Measurements from ENCODE around the gene BEST1.
"Not testable (repeated sequence)": the region's sequence is repeated elsewhere in the genome, so short reads cannot be mapped to it uniquely, and the experiment has no call there.

The BEST1 gene

DNA sequence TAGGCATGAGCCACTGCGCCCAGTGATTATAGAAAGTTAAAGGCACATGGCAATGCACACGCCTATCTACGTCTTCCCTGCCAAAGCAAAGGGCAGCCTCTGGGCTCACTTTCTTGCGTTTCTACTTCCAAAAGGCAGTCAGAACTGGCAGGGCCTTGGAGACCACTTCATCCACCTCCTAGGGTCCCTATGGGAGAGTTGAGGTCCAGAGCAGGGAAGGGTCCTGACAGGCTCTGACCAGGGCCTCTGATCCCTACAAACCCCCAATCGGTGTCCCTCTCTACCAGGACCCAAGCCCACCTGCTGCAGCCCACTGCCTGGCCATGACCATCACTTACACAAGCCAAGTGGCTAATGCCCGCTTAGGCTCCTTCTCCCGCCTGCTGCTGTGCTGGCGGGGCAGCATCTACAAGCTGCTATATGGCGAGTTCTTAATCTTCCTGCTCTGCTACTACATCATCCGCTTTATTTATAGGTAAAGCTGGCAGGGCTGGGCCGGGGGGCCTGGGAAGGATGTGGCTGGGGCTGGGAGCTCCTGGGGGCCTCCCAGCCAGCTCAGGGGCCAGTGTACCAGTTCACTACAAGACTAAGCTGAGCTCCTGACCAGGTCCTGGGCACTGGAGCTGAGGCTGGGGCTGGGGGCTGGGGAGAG, 1.5 kb downstream of the BEST1 start:
- H3K27ac ChIP-seq, result no peak overlapping the region
- TF ChIP-seq, protein P1, sequence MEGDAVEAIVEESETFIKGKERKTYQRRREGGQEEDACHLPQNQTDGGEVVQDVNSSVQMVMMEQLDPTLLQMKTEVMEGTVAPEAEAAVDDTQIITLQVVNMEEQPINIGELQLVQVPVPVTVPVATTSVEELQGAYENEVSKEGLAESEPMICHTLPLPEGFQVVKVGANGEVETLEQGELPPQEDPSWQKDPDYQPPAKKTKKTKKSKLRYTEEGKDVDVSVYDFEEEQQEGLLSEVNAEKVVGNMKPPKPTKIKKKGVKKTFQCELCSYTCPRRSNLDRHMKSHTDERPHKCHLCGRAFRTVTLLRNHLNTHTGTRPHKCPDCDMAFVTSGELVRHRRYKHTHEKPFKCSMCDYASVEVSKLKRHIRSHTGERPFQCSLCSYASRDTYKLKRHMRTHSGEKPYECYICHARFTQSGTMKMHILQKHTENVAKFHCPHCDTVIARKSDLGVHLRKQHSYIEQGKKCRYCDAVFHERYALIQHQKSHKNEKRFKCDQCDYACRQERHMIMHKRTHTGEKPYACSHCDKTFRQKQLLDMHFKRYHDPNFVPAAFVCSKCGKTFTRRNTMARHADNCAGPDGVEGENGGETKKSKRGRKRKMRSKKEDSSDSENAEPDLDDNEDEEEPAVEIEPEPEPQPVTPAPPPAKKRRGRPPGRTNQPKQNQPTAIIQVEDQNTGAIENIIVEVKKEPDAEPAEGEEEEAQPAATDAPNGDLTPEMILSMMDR (conservative IDR thresholded peaks at IDR 0.05), result no peak

- TF ChIP-seq, protein P1 (conservative IDR thresholded peaks at IDR 0.05), result no peak
- no peak overlapping the region for H3K27ac ChIP-seq
Observed at GRCh38 chr11:61952882-61953281, 2.7 kb downstream of the BEST1 start.

GRCh38 chr11:61953632-61954031, 3.5 kb downstream of the BEST1 start:
- not testable (repeated sequence) for H3K27ac ChIP-seq

- TF ChIP-seq, protein P1 (conservative IDR thresholded peaks at IDR 0.05), result no peak
- H3K27ac ChIP-seq, result no peak overlapping the region
Observed at GRCh38 chr11:61954106-61954850, 4.1 kb downstream of the BEST1 start.

- TF ChIP-seq, protein P1 (conservative IDR thresholded peaks at IDR 0.05), result no peak
- H3K27ac ChIP-seq, result no peak overlapping the region
Observed at GRCh38 chr11:61954851-61955421, 4.8 kb downstream of the BEST1 start.

GRCh38 chr11:61955422-61956135, 5.4 kb downstream of the BEST1 start:
- no peak overlapping the region for H3K27ac ChIP-seq
- TF ChIP-seq, protein P1 (conservative IDR thresholded peaks at IDR 0.05), result no peak

- TF ChIP-seq, protein P1 (conservative IDR thresholded peaks at IDR 0.05), result no peak
Observed at GRCh38 chr11:61956191-61957020, 6.3 kb downstream of the BEST1 start.

More at GRCh38 chr11:61956191-61957020, 6.3 kb downstream of the BEST1 start:
- H3K27ac ChIP-seq, result no peak overlapping the region

Measured in VCaP (cell line).